ENCODE results near the gene ANKRD13B. TPM values are rescaled to one million over a fixed set of nuclear protein-coding genes. Genes with fewer than 3 reads are reported as not detected.

Gene ANKRD13B
- total and polyA plus RNA-seq, 2 of the 13 experiments (the other 11 are each of a cell fraction or from before 2014, with no cell fraction given): 1.7 to 1.8 TPM

- no peak for TF ChIP-seq ARID4A (CRISPR knock-in tag; IDR thresholded peaks at IDR 0.05; ENCODE audit: borderline replicate concordance)
- TF ChIP-seq ARNT (IDR thresholded peaks at IDR 0.05): no peak
- TF ChIP-seq ZNF562 (CRISPR knock-in tag; IDR thresholded peaks at IDR 0.05; ENCODE audit: borderline replicate concordance): no peak
- no peak for TF ChIP-seq ZFP91 (CRISPR knock-in tag; IDR thresholded peaks at IDR 0.05; ENCODE audit: borderline replicate concordance)
- TF ChIP-seq SMAD3 (CRISPR knock-in tag; IDR thresholded peaks at IDR 0.05): no peak
- TF ChIP-seq HNF1B (CRISPR knock-in tag; IDR thresholded peaks at IDR 0.05): no peak
- no peak for TF ChIP-seq RORA (CRISPR knock-in tag; IDR thresholded peaks at IDR 0.05)
- no peak for TF ChIP-seq ZNF577 (CRISPR knock-in tag; IDR thresholded peaks at IDR 0.05; ENCODE audit: borderline replicate concordance, low read depth)
These were observed 35.7 kb downstream of the ANKRD13B start (continued) for GRCh38 chr17:29628644-29629043.

All from HepG2 (cell line).